ENCODE data around the gene ACAP3. TPM values are rescaled to one million over a fixed set of nuclear protein-coding genes. Genes with fewer than 3 reads are reported as not detected.
A peak's percentile ranks its signal among the peaks of the same experiment; 100 is the strongest.

The ACAP3 gene
- polyA plus RNA-seq, 4 donors: 28.6 to 71.1 (median 50.6) TPM

DNA sequence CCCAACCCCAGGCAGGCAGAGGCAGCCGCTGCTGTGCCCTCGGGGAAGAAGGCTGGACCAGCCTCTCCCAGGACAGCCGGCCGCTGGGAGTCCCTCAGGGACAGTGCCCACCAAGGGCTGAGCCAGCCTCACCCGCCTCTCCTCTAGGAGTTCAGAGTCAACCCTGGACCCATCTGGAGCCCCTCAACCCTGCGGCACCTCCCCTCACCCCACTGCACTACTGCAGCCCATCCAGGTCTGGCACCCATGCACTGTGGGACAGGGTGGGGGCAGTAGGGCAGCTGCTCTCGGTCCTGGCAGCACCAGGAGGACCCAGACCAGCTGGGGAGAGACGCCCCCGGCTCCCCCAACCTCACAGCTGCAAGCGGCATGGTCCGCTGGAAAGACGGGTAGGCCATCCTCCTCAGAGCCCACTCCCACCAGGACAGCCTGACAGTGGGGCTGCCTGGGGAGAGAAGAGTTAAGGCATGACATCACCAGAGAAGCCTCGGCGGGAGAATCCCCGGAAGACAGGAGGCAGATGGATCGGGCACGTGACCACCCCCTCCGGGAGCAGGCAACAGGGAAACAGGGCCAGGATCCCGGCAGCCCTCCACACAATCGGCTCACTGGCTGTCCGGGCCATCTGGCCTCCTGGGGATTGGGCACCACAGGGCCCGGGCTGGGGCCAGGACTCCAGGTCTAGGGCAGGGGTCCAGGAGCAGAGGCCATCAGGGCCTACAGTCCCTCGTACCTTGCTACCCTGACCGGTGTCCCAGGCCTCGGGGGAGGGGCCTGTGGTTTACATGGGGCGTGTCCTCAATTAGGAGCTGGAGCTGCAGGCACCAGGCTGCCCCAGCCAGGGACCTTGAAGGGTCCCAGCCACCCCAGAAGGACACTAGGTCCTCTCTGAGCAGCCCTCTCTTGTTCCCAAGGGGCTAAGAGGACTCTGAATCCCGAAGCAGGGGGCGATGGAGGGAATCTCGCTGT lies 3.1 kb downstream of the ACAP3 start:
- Histone ChIP-seq H3K4me3 (ENCODE audit: low read depth in 1 of 3, low read length in 3 of 3) (peak overlapping the region in 2 of 3 donors; percentile 29 to 76), H3K36me3 (ENCODE audit: control insufficient read depth in 3 of 3, insufficient read depth in 2 of 3, low read depth in 1 of 3, low read length in 3 of 3) (peaks cover 0 to 36% (median 0%) of the 10 kb centered on the region in 3 donors), H3K9me3 (ENCODE audit: control insufficient read depth in 2 of 2, insufficient read depth in 1 of 2, low read depth in 1 of 2, low read length in 1 of 2) (no peaks in the 10 kb centered on the region), H3K4me1 (ENCODE audit: control insufficient read depth in 3 of 3, insufficient read depth in 2 of 3, low read depth in 1 of 3, low read length in 2 of 3) (peaks cover 7 to 27% (median 13%) of the 10 kb centered on the region in 3 donors), H3K27ac (ENCODE audit: low read depth in 1 of 3, low read length in 2 of 3) (peak overlapping the region; percentile 44 to 77 (median 75)), H3K27me3 (ENCODE audit: control insufficient read depth in 3 of 3, insufficient read depth in 3 of 3, low read length in 3 of 3) (no peaks in the 10 kb centered on the region)
- DNase-seq (peak; percentile 48 to 84), FAIRE-seq (no peak)
- WGBS, 3 donors: 34 to 42% (median 40%) methylated on average over 25 to 29 of the region's 29 CpGs

DNA sequence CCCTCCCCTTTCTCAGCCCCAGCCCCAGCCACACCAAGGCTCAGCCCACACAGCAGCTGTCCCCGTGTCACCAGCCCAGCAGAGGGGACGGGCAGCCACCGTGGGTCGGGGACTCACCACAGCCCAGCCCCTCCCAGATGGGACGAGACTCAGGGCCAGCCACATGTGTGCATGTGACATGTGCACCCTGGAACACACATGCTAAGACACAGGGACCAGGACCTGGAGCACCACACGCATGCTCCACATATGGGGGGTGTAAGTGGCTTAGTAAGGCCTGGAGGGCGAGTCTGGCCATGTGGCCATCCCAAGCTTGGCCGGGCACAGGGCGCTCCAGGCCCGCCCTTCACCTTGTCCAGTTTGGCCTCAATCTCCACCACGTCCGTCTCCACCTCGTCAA lies 4.0 kb downstream of the ACAP3 start:
- Histone ChIP-seq H3K9me3 (ENCODE audit: control insufficient read depth in 2 of 2, insufficient read depth in 1 of 2, low read depth in 1 of 2, low read length in 1 of 2) (no peaks in the 10 kb centered on the region), H3K27ac (ENCODE audit: low read depth in 1 of 3, low read length in 2 of 3) (no peak overlapping the region), H3K36me3 (ENCODE audit: control insufficient read depth in 3 of 3, insufficient read depth in 2 of 3, low read depth in 1 of 3, low read length in 3 of 3) (peaks cover 0 to 40% (median 0%) of the 10 kb centered on the region in 3 donors), H3K4me3 (ENCODE audit: low read depth in 1 of 3, low read length in 3 of 3) (no peak overlapping the region), H3K27me3 (ENCODE audit: control insufficient read depth in 3 of 3, insufficient read depth in 3 of 3, low read length in 3 of 3) (no peaks in the 10 kb centered on the region), H3K4me1 (ENCODE audit: control insufficient read depth in 3 of 3, insufficient read depth in 2 of 3, low read depth in 1 of 3, low read length in 2 of 3) (peaks cover 7 to 24% (median 13%) of the 10 kb centered on the region in 3 donors)
- WGBS, 3 donors: 77 to 85% (median 85%) methylated on average over 13 of the region's 13 CpGs
- no peak for FAIRE-seq
- DNase-seq: no peak

DNA sequence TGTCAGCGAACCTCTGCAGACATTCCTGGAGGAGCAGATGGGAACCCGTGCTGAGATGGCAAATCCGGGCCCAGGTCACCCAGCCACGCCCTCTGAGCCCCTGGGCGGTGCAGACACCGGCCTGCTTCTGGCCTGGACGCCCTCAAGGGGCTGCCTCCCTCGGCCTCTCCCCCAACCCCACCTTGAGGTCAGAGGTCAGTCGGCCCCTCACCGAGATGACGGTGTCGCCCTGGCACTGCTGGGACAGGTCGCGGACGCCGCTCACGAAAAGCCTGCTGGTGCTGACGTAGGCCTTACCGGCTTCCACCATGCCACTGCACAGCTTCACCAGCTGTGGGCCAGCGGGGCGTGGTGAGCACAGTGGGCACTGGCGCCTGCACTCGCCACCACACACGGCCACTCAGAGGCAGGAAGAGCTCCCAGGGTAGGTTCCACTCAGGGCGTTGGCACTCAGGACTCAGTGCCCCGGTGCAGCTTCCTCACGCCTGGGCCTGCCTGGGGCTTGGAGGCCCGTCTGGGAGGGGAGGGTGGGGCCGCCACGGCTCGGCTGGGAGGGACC lies 4.7 kb downstream of the ACAP3 start:
- 78 to 81% (median 80%) methylated on average over 27 to 31 of the region's 31 CpGs for WGBS, 3 donors
- Histone ChIP-seq H3K36me3 (ENCODE audit: control insufficient read depth in 3 of 3, insufficient read depth in 2 of 3, low read depth in 1 of 3, low read length in 3 of 3) (peaks cover 0 to 45% (median 0%) of the 10 kb centered on the region in 3 donors), H3K4me1 (ENCODE audit: control insufficient read depth in 3 of 3, insufficient read depth in 2 of 3, low read depth in 1 of 3, low read length in 2 of 3) (peaks cover 7 to 24% (median 13%) of the 10 kb centered on the region in 3 donors), H3K27me3 (ENCODE audit: control insufficient read depth in 3 of 3, insufficient read depth in 3 of 3, low read length in 3 of 3) (no peaks in the 10 kb centered on the region), H3K27ac (ENCODE audit: low read depth in 1 of 3, low read length in 2 of 3) (no peak overlapping the region), H3K9me3 (ENCODE audit: control insufficient read depth in 2 of 2, insufficient read depth in 1 of 2, low read depth in 1 of 2, low read length in 1 of 2) (no peaks in the 10 kb centered on the region), H3K4me3 (ENCODE audit: low read depth in 1 of 3, low read length in 3 of 3) (no peak overlapping the region)
- no peak for DNase-seq
- no peak for FAIRE-seq

DNA sequence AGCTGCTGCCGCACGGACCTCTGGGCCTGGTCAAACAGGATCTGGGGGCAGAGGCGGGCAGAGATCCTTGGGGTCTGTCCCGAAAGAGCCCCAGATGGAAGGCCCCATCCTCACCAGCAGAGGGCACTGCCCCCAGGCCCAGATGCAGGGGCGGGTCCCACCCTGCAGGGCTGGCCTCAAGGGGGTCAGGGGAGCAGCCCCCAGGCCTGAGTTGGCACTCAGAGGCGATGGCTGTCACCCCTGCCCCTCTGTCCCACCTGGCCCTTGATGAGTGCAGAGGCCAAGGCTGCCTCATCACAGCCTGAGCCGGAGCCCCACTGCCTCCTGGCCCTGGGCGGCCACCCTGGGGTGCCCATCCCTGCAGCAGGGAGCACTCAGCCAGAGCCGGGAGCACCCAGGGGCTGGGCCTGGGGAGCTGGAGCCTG lies 5.7 kb downstream of the ACAP3 start:
- no peaks in the 10 kb centered on the region for H3K27me3 ChIP-seq (ENCODE audit: control insufficient read depth in 3 of 3, insufficient read depth in 3 of 3, low read length in 3 of 3)
- peaks cover 0 to 51% (median 0%) of the 10 kb centered on the region in 3 donors for H3K36me3 ChIP-seq (ENCODE audit: control insufficient read depth in 3 of 3, insufficient read depth in 2 of 3, low read depth in 1 of 3, low read length in 3 of 3)
- no peak for FAIRE-seq
- no peak overlapping the region for H3K4me3 ChIP-seq (ENCODE audit: low read depth in 1 of 3, low read length in 3 of 3)
- WGBS, 3 donors: 90 to 92% (median 92%) methylated on average over 8 to 9 of the region's 9 CpGs
- no peaks in the 10 kb centered on the region for H3K9me3 ChIP-seq (ENCODE audit: control insufficient read depth in 2 of 2, insufficient read depth in 1 of 2, low read depth in 1 of 2, low read length in 1 of 2)
- DNase-seq: no peak
- H3K4me1 ChIP-seq (ENCODE audit: control insufficient read depth in 3 of 3, insufficient read depth in 2 of 3, low read depth in 1 of 3, low read length in 2 of 3): peaks cover 7 to 24% (median 13%) of the 10 kb centered on the region in 3 donors
- no peak overlapping the region for H3K27ac ChIP-seq (ENCODE audit: low read depth in 1 of 3, low read length in 2 of 3)

DNA sequence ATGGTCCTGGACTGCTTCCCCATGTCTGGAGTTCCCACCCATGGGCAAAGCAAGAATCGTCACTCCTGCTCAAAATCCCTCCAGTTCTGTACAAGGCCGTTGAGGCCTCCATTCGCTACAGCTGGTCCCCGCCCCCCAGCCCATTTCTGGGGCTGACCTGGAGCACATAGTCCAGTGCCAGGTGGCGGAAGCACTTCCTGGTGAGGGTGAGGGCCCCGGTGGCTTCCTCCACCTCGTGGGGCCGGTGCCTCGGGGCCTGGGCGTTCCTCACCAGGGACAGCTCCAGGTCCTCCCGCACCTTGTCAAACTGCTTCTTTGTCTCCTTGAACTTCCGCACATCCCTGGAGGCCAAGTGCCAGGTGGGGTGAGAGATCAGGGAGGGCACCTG lies 7.4 kb downstream of the ACAP3 start:
- WGBS, 3 donors: 70 to 84% (median 84%) methylated on average over 12 of the region's 12 CpGs
- no peaks in the 10 kb centered on the region for H3K27me3 ChIP-seq (ENCODE audit: control insufficient read depth in 3 of 3, insufficient read depth in 3 of 3, low read length in 3 of 3)
- no peaks in the 10 kb centered on the region for H3K9me3 ChIP-seq (ENCODE audit: control insufficient read depth in 2 of 2, insufficient read depth in 1 of 2, low read depth in 1 of 2, low read length in 1 of 2)
- H3K27ac ChIP-seq (ENCODE audit: low read depth in 1 of 3, low read length in 2 of 3): no peak overlapping the region
- H3K36me3 ChIP-seq (ENCODE audit: control insufficient read depth in 3 of 3, insufficient read depth in 2 of 3, low read depth in 1 of 3, low read length in 3 of 3): peaks cover 0 to 67% (median 4%) of the 10 kb centered on the region in 3 donors
- no peak overlapping the region for H3K4me3 ChIP-seq (ENCODE audit: low read depth in 1 of 3, low read length in 3 of 3)
- H3K4me1 ChIP-seq (ENCODE audit: control insufficient read depth in 3 of 3, insufficient read depth in 2 of 3, low read depth in 1 of 3, low read length in 2 of 3): peaks cover 0 to 9% (median 3%) of the 10 kb centered on the region in 3 donors
- DNase-seq (no peak), FAIRE-seq (no peak)

DNA sequence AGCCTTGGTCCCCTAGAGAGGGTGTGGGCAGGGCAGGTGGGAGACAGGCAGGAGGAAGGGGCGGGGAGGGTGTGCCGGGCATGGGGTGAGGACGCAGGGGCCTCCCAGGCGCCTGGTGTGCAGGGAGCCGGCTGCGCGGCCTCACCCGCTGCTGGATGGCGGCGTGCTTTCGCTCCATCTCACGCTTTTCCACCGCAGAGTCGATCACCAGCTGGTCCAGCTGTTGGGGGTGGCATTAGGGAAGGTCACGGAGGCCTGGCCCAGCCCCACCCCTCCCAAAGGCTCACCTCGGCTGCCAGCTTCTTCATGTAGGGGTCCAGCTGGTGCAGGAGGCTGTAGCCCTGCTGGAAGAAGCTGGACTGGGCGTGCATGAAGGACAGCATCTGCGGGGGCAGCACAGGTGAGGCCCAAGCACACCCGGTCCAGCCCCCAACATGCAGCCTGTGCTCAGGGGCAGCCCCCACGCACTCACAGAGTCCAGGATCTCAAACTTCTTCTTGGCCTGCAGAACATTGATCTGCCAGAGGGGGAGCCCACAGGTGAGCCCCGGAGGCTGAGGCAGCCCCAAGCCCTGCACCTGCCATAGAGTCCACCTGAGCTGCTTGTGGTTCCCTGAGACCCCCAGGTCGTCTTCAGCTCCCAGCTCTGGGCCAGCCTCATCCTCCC lies 7.9 kb downstream of the ACAP3 start:
- no peaks in the 10 kb centered on the region for H3K27me3 ChIP-seq (ENCODE audit: control insufficient read depth in 3 of 3, insufficient read depth in 3 of 3, low read length in 3 of 3)
- 72 to 85% (median 78%) methylated on average over 16 to 22 of the region's 22 CpGs for WGBS, 3 donors
- DNase-seq: peak in 1 of 2 donors; percentile 31
- no peak overlapping the region for H3K4me3 ChIP-seq (ENCODE audit: low read depth in 1 of 3, low read length in 3 of 3)
- peaks cover 0 to 72% (median 4%) of the 10 kb centered on the region in 3 donors for H3K36me3 ChIP-seq (ENCODE audit: control insufficient read depth in 3 of 3, insufficient read depth in 2 of 3, low read depth in 1 of 3, low read length in 3 of 3)
- no peak for FAIRE-seq
- H3K27ac ChIP-seq (ENCODE audit: low read depth in 1 of 3, low read length in 2 of 3): no peak overlapping the region
- H3K9me3 ChIP-seq (ENCODE audit: control insufficient read depth in 2 of 2, insufficient read depth in 1 of 2, low read depth in 1 of 2, low read length in 1 of 2): no peaks in the 10 kb centered on the region
- peaks cover 0 to 4% (median 0%) of the 10 kb centered on the region in 3 donors for H3K4me1 ChIP-seq (ENCODE audit: control insufficient read depth in 3 of 3, insufficient read depth in 2 of 3, low read depth in 1 of 3, low read length in 2 of 3)

DNA sequence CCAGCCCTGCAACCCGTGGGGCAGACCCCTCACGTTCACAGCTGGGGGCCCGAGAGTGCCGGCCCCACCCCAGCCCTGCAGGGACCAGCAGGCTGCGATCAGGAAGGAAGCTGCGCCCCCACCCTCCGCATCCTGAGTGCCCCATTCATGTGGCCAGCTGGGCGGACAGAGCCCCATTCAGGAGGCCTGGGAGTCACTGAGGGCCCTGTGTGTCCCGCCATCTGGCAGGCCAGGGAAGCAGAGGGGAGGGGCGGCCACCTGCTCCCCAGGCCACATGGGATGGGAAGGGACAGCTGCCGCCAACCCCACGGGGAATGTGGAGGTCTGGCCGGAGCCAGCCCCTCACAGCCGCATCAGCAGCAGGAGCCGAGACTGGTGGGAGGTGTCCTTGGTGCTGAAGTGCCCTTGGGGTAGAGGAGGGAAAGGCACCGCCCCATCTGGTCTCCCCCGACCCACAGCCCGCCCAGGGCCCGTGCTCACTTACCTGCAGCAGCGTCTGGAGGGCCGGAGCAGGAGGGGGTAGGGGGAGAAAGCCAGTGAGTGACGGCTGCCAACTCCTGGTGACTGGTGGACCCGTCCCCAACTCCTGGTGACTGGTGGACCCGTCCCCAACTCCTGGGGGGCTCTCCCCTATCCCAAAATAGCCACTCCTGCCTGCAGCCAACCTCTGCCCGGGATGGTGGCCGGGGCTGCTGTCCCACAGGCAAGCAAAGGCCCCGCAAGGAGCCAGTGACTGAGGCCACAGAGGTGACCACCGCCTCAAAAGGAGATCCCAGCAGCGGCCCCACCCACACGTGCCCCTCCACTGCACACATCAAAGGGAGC lies 8.7 kb downstream of the ACAP3 start:
- 73 to 84% (median 81%) methylated on average over 28 to 30 of the region's 30 CpGs for WGBS, 3 donors
- Histone ChIP-seq H3K27me3 (ENCODE audit: control insufficient read depth in 3 of 3, insufficient read depth in 3 of 3, low read length in 3 of 3) (no peaks in the 10 kb centered on the region), H3K27ac (ENCODE audit: low read depth in 1 of 3, low read length in 2 of 3) (no peak overlapping the region), H3K9me3 (ENCODE audit: control insufficient read depth in 2 of 2, insufficient read depth in 1 of 2, low read depth in 1 of 2, low read length in 1 of 2) (no peaks in the 10 kb centered on the region), H3K36me3 (ENCODE audit: control insufficient read depth in 3 of 3, insufficient read depth in 2 of 3, low read depth in 1 of 3, low read length in 3 of 3) (peaks cover 0 to 78% (median 4%) of the 10 kb centered on the region in 3 donors), H3K4me3 (ENCODE audit: low read depth in 1 of 3, low read length in 3 of 3) (no peak overlapping the region), H3K4me1 (ENCODE audit: control insufficient read depth in 3 of 3, insufficient read depth in 2 of 3, low read depth in 1 of 3, low read length in 2 of 3) (no peaks in the 10 kb centered on the region)
- peak in 1 of 2 donors; percentile 42 for DNase-seq
- no peak for FAIRE-seq
